IPS-NIHi7 (cell line): ENCODE measurements around the gene PALM3.

Source experiments
- DNase-seq: peaks from one replicate; pipeline ENCODE4 v3.0.0; 2012; ENCODE audit warnings: mixed read lengths; ENCODE audit errors: extremely low spot score

The PALM3 gene

DNA sequence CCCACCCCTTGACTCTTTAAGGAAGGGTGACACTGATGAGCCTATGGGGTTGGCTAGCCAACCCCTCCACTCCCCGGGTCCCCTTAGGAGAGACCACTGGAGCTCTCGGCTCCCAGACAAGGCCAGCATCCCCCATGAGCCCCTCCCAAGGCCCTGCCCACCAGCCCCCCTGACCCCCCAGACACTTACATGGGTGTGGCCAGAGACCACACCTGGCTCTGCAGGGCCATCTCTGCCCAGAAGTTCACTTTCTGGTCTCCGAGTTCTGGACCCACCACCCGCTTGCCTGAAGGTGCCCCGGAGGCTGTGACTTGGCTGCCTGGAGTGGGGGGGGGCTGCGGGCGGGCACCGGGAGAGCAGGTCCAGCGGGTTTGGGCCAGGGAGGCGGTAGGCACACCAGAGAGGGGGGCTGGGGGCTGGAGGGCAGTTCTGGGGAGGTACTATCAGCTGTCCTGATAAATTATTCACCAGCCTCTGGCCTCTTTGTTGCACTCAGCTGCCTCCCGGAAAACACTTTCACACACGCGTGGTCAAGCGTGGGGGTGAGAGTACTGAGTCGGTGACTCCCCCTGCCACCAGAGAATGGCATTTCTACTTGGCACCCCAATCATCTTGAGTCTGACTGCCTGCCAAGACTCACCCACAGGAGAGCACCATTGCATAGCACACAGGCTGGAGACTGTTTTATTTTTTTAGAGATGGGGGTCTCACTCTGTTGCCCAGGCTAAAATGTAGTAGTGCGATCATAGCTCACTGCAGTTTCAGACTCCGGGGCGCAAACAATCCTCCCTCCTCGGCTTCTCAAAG lies at the start of gene PALM3:
Gene PALM3, minus strand, starts transcription at position 326 of the 807 bp plus-strand sequence. Its CDS starts 96 bp downstream, at position 230.
- no peak for DNase-seq

DNA sequence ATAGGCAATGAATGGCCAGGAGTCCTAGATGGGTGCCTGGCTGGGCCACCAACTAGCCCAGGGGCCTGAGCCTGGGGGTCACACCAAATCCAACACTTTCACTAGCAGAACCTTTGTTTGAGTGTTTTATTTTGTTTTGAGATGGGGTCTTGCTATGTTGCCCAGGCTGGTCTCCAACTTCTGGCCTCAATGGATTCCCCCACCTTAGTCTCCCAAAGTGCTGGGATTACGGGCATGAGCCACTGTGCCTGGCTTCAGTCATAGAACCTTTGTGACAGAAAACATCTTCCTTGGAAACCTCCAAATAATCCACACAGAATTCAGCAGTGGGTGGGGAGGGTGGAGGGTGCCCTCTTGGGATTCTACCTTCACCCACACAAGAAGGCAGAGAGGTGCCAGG lies 49.6 kb upstream of the PALM3 start:
- DNase-seq, result no peak

DNA sequence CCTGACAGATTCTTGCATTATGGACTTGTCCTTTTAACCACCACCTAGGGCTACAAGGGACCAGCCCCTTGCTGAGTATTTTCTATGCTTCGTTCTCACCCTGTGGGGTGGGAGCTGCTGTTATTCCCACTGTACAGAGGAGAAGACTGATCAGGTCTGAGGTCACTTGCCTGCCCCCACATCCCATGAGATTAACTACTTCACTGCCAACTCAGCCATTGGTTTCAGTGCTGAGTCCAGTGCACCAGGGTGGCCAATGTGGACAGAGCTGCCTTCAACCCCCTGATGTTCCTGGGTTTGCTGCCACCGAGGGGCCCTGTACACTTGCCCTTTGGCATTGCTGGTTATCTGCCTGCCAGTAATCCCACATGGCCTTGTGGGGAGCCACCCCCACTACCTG lies 48.8 kb upstream of the PALM3 start:
- no peak for DNase-seq

- no peak for DNase-seq
These were observed 45.9 kb upstream of the PALM3 start for GRCh38 chr19:14107581-14108461.

DNA sequence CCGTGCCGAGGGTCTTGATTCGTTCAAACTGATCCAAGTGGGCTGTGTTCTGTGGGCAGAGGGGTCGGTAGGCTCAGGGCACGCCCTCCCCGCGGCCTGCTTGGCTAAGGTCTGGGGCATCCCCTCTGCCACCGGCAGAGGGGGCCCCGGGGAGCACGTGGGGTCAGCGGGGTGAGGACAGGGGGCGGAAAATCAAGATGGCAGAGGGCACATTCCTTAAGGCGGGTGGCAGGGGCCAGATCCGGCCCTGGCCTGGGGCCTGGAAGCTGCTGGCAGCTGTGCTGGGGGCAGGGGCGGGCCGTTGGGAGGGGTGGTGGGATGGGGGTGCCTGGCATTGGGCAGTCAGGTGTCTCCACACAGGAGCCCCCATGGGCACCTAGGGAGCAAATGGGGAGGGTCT lies 45.0 kb upstream of the PALM3 start:
- DNase-seq, result no peak

GRCh38 chr19:14105680-14106079 lies 43.8 kb upstream of the PALM3 start:
- no peak for DNase-seq

- no peak for DNase-seq
These were observed 41.4 kb upstream of the PALM3 start for GRCh38 chr19:14103310-14103709.

- DNase-seq, result no peak
These were observed 40.9 kb upstream of the PALM3 start for GRCh38 chr19:14102756-14103155.

- no peak for DNase-seq
These were observed 40.3 kb upstream of the PALM3 start for GRCh38 chr19:14102102-14102696.

- DNase-seq, result no peak
These were observed 39.2 kb upstream of the PALM3 start for GRCh38 chr19:14101003-14101545.

GRCh38 chr19:14097532-14098151 lies 35.8 kb upstream of the PALM3 start:
- DNase-seq, result no peak

DNA sequence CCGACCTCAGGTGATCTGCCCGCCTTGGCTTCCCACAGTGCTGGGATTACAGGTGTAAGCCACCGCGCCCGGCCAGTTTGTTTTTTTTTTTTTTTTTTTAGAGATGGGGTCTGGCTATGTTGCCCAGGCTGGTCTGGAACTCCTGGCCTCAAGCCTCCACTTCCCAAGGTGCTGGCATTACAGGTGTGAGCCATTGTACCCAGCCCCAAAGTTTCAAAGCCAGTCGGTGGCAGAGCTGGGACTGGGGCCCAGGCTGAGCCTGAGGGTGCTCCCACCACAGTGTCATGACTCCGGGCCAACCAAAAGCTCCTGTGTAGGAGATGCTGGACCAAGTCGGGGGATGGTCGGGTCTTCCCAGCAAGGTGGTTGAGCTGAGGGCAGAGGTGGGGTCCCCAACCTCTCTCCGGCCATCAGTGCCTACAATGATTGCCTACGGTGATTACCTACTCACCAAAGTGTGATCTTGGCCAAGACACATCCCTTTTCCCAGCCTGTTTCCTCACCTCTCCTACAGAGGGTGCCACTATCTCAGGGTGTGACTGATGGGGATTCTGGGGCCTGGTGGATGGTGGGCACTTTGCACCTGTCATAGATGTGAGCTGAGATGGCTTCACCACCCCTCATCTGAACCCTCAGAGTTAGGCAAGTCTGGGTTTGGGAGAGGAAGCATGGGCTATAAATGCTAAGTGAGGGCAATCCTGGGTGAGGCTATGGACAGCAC lies 34.6 kb upstream of the PALM3 start:
- DNase-seq, result no peak

DNA sequence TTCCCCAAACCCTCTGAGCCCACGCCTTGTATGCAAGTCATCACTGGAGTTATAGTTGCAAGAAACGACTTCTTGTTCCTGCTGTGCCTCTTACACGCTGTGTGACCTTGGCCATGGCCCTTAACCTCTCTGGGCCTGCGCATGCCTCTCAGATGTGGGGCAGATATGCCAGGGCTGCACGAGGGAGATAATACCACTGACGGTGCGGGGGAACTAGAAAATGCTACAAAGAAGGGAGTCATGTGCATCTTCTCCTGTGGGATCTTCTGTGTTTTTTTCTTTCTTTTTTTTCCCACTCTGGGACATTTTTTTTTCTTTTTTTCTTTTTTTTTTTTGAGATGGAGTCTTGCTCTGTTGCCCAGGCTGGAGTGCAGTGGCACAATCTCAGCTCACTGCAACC lies 33.0 kb upstream of the PALM3 start:
- no peak for DNase-seq

GRCh38 chr19:14093117-14093823 lies 31.4 kb upstream of the PALM3 start:
- DNase-seq, result no peak

DNA sequence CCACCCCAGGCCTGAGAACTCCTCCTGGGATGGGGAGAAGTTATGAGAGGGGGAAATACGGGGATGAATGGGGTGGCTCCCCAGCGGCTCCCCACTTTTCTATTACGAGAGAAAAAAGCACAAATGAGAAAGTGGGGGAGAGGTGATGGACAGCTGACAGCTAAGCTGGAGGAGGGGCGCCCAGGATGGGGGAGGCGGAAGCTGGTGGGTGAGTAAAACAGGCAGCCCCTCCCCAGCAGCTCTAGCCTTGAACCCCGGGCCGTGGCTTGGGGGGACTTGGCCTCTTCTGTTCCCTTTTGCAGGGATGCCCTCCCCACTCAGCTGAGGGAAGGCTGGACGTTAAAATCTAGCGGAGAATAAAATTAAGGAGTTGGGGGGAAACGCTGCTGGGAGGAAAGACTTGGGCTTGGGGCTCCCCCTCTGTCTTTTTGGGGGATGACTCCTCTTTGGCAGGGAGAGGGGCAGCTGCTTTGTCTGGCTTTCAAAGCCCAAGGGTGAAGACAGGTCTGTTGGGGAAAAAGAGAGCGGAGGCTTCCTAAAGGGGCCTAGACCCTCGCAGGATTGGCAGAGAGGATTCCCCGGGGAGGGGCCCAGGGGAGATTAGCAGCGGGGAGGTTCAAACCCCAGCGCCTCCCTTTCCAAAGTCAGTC lies 30.1 kb upstream of the PALM3 start:
- DNase-seq, result peak; percentile 31

DNA sequence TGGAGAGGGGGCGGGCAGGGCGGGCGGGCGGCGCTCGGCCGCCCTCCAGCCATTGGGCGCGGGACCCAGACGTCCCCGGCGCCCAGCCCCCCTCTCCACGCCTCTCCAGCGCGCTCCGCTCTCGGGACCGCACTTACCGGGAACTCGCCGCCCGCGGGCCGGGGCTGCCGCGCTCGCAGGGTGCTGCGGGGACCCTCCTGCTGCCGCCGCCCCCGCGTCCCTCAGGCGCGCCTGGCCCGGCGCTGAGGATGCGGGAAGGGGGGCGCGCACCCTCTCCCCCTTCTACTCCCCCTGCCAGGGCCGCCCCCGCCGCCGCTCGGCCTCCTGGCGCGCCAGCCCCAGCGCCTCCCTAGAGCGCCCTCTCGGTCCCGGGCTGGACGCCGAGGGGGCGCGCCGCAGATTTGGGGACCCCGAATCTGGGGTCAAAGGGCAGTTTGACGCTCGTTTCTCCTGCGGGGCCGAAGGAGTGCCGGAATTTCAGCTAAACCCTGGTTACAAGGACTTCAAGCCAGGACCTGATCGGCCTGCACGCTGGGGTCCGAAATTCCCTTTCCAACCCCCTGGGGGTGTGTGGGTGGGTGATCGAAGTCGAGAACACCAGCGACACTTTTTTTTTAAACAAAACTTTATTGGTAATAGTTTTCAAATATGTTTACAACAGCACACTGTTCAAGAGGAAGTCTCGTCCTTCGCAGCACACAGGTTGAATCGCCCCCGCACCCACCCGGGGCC lies 29.4 kb upstream of the PALM3 start:
- DNase-seq, result peak; percentile 81

- peak; percentile 84 for DNase-seq
These were observed 28.7 kb upstream of the PALM3 start, which contains the start of gene SAMD1 for GRCh38 chr19:14090509-14091080. Gene SAMD1 (minus strand): TSS chr19:14090751.

DNA sequence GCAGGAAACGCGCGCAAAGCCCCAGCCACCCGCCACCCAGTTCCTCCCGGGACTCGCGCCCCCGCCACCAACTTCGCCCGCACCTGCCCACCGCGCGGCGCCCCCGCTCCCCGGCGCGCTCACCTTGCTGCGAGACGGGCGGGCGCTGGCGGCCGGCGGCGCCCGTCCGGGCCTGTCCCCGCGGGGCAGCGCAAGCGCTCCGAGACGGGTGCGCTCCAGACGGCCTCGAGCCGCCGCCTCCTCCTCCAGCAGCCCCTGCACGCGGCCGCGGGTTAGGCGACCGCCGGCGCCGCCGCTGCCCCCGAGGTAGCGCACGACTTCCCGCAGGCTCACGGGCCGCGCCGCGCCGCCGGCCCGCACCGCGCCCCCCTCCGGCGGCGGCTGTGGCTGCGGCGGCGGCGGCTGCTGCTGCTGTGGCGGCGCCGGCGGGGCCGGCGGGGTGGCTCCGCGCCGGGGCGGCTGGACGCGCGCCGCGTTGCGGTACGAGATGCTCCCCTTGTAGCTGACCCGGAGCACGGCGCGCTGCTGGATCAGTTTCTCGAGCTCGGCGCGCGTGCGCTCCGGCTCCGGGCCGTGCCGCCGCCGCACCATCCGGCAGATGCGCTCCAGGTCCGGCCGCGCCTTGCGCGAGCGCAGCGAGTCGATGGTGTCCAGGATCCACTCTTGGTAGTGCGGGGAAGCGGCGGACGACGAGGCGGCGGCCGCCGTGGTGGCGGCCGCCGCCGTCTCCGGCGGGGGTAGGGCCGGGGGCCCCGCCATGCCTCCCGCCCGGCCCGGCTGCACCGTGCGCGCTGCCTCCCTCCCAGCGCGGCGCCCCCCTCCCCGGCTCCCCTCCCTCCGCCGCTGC lies 28.0 kb upstream of the PALM3 start:
- DNase-seq, result peak; percentile 39
